ENCODE data around the gene MINK1.
"Not testable (repeated sequence)": the region's sequence is repeated elsewhere in the genome, so short reads cannot be mapped to it uniquely, and the experiment has no call there.

Gene MINK1

GRCh38 chr17:4867535-4867934 lies 34.4 kb downstream of the MINK1 start:
- H3K4me3 ChIP-seq (ENCODE audit: low read depth, low read length); H3K9me3 ChIP-seq (ENCODE audit: control insufficient read depth, insufficient read depth, low read depth, low read length); H3K4me1 ChIP-seq (ENCODE audit: control insufficient read depth, insufficient read depth, low read length); H3K27ac ChIP-seq (ENCODE audit: extremely low read depth, low read depth, low read length): not testable (repeated sequence)
- ChIA-PET POLR2A (interaction anchor here (0.6 kb wide), 2 partner anchors 14 to 78 kb away, joined by 3 to 5 read pairs; no protein-coding TSS in a partner anchor), CTCF (interaction anchor here (0.7 to 1.8 kb wide), 2 partner anchors 14 to 177 kb away, joined by 3 to 6 read pairs; no protein-coding TSS in a partner anchor)
- 0 out of 2 replicates have a peak, but pooled peaks have one; percentile 13 for TF ChIP-seq ZBTB17 (tag by site-specific recombination; IDR thresholded peaks at IDR 0.05)
- TF ChIP-seq OSR2 (tag by site-specific recombination; IDR thresholded peaks at IDR 0.05): peak; percentile 58; the same call in 1 of the 2 replicates
- peaks cover 5 to 10% of the 10 kb centered on the region in 2 experiments; a peak in 2 of 3 replicates for H3K36me3 ChIP-seq (ENCODE audit: control insufficient read depth in 2 of 2, insufficient read depth in 1 of 2, low read length in 2 of 2)

GRCh38 chr17:4869058-4869998 lies 36.2 kb downstream of the MINK1 start:
- peaks cover 5 to 10% of the 10 kb centered on the region in 2 experiments; a peak in 2 of 3 replicates for H3K36me3 ChIP-seq (ENCODE audit: control insufficient read depth in 2 of 2, insufficient read depth in 1 of 2, low read length in 2 of 2)
- not testable (repeated sequence) for H3K4me1 ChIP-seq (ENCODE audit: control insufficient read depth, insufficient read depth, low read length); H3K27ac ChIP-seq (ENCODE audit: extremely low read depth, low read depth, low read length); H3K4me3 ChIP-seq (ENCODE audit: low read depth, low read length); H3K9me3 ChIP-seq (ENCODE audit: control insufficient read depth, insufficient read depth, low read depth, low read length)
- TF ChIP-seq ZNF623 (tag by site-specific recombination; IDR thresholded peaks at IDR 0.05): 0 out of 2 replicates have a peak, but pooled peaks have one; percentile 10
- TF ChIP-seq ZBTB11 (tag by site-specific recombination; conservative IDR thresholded peaks at IDR 0.05; ENCODE audit: low read depth): 0 out of 2 replicates have a peak, but pooled peaks have one; percentile 15
- TF ChIP-seq ZNF555 (tag by site-specific recombination; conservative IDR thresholded peaks at IDR 0.05): peak; percentile 48
- peak; percentile 70; the same call in 1 of the 2 replicates for TF ChIP-seq ZNF394 (tag by site-specific recombination; IDR thresholded peaks at IDR 0.05; ENCODE audit: borderline replicate concordance)
- TF ChIP-seq ZNF654 (tag by site-specific recombination; IDR thresholded peaks at IDR 0.05; ENCODE audit: low read depth): peak; percentile 18; the same call in 1 of the 2 replicates
- peak; percentile 9; the same call in 1 of the 2 replicates for TF ChIP-seq ZNF140 (tag by site-specific recombination; IDR thresholded peaks at IDR 0.05)
- TF ChIP-seq ZNF518A (tag by site-specific recombination; conservative IDR thresholded peaks at IDR 0.05; ENCODE audit: low read depth): peak; percentile 54
- peak; percentile 46 for TF ChIP-seq ZNF426 (tag by site-specific recombination; IDR thresholded peaks at IDR 0.05)
- POLR2A ChIA-PET: interaction anchor here (0.7 kb wide), 1 partner anchor 61 kb away, joined by 4 read pairs; no protein-coding TSS in a partner anchor
- CTCF ChIA-PET: interaction anchor here (0.6 to 1.8 kb wide), 3 partner anchors 10 to 302 kb away, joined by 3 to 6 read pairs (median 3); no protein-coding TSS in a partner anchor
